Glomerular visceral epithelial cell (primary cell): ENCODE measurements around the gene ITIH3.
A peak's percentile ranks its signal among the peaks of the same experiment; 100 is the strongest.
"Not testable (repeated sequence)": the region's sequence is repeated elsewhere in the genome, so short reads cannot be mapped to it uniquely, and the experiment has no call there.

ENCODE experiments used
- DNase-seq: peaks from one replicate; pipeline ENCODE4 v3.0.0-alpha.2; 2016; ENCODE audit errors: extremely low spot score

Gene ITIH3, protein sequence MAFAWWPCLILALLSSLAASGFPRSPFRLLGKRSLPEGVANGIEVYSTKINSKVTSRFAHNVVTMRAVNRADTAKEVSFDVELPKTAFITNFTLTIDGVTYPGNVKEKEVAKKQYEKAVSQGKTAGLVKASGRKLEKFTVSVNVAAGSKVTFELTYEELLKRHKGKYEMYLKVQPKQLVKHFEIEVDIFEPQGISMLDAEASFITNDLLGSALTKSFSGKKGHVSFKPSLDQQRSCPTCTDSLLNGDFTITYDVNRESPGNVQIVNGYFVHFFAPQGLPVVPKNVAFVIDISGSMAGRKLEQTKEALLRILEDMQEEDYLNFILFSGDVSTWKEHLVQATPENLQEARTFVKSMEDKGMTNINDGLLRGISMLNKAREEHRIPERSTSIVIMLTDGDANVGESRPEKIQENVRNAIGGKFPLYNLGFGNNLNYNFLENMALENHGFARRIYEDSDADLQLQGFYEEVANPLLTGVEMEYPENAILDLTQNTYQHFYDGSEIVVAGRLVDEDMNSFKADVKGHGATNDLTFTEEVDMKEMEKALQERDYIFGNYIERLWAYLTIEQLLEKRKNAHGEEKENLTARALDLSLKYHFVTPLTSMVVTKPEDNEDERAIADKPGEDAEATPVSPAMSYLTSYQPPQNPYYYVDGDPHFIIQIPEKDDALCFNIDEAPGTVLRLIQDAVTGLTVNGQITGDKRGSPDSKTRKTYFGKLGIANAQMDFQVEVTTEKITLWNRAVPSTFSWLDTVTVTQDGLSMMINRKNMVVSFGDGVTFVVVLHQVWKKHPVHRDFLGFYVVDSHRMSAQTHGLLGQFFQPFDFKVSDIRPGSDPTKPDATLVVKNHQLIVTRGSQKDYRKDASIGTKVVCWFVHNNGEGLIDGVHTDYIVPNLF

GRCh38 chr3:52794612-52795099 lies at the start of gene ITIH3:
Gene ITIH3, plus strand, starts transcription at chr3:52794796. Its CDS starts 8 bp downstream, at chr3:52794804.
- no peak for DNase-seq

- DNase-seq: no peak
Measured at GRCh38 chr3:52752045-52752660, 42.4 kb upstream of the ITIH3 start.

- DNase-seq: no peak
Measured at GRCh38 chr3:52754373-52754772, 40.2 kb upstream of the ITIH3 start.

DNA sequence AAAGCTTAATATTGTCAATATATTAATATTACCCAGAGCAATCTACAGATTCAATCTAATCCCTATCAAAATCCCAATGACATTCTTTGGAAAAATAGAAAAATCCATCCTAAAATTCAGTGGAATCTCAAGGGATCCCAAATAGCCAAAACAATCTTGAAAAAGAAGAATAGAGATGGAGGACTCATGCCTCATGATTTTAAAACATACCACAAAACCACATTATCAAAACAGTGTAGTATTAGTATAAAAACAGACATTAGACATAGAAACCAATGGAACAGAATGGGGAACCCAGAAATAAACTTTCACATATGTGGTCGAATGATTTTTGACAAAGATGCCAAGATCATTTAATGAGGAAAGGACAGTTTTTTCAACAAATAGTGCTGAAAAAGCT lies 38.5 kb upstream of the ITIH3 start:
- no peak for DNase-seq

GRCh38 chr3:52763466-52763865 lies 31.1 kb upstream of the ITIH3 start:
- DNase-seq: no peak

- no peak for DNase-seq
Measured at GRCh38 chr3:52769786-52770455, 24.7 kb upstream of the ITIH3 start.

GRCh38 chr3:52770496-52771333 lies 23.9 kb upstream of the ITIH3 start, which contains the start of gene NEK4:
Gene NEK4, minus strand, starts transcription at chr3:52770940. Its CDS starts 194 bp downstream, at chr3:52770746.
- DNase-seq: peak; percentile 90

DNA sequence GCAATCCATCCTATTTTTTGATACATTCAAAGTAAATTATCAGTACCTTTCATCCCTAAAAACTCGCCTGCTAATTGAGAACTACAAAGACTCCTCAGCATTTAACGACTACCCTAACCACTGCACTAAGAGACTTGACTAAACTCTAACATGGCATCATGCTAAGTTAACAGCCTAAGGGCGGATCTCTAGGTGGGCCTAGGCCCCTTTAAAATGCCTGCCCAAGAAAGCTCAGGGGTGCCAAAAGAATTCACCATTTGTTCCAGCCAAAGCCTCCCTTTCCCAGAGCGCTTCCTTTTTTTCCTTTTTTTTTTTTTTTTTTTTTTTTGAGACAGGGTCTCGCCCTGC lies 23.3 kb upstream of the ITIH3 start:
- DNase-seq: no peak

DNA sequence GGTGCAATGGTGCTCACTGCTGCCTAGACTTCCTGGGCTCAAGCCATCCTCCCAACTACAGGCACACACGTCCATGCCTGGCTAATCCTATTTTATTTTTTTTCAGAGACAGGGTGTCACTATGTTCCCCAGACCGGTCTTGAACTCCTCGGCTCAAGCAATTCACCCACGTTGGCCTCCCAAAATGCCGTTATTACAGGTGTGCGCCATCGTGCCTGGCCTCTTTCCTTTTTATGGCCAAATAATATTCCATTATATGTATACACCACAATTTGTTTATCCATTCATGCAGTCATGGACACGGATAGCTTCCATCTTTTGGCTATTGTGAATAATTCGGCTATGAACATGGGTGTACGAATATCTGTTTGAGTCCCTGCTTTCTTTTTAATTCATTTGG lies 22.9 kb upstream of the ITIH3 start:
- DNase-seq: no peak

GRCh38 chr3:52773361-52774065 lies 21.1 kb upstream of the ITIH3 start:
- DNase-seq: no peak

DNA sequence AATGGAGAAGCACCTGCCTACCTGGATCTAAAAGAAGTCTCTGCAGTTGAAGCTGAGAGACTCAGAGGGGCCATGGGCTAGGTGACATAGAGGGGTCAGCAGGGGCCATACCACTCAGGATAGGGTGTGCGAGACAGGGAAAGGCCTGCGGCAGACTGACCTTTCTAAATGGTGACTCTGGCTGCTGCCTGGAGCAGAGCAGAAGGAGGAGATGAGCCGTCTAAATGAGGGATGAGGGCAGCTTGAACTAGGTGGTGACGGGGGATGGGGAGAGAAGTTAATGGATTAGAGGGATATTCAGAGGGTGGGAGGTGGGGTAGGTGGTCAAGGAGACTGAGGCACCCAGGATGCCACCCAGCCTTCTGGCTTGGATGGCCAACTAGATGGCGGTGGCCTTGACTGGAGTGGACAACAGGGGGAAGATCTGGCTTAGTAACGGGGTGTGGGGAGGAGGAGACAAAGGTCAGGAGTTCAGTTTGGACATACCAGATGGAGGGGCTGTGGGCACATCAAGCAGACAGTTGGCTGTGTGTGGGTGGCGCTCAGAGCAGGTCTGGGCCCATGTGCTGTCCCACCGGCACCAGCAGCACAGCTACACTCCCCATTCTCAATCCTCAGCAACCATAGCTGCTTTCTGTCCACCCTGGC lies 20.4 kb upstream of the ITIH3 start:
- DNase-seq: no peak

DNA sequence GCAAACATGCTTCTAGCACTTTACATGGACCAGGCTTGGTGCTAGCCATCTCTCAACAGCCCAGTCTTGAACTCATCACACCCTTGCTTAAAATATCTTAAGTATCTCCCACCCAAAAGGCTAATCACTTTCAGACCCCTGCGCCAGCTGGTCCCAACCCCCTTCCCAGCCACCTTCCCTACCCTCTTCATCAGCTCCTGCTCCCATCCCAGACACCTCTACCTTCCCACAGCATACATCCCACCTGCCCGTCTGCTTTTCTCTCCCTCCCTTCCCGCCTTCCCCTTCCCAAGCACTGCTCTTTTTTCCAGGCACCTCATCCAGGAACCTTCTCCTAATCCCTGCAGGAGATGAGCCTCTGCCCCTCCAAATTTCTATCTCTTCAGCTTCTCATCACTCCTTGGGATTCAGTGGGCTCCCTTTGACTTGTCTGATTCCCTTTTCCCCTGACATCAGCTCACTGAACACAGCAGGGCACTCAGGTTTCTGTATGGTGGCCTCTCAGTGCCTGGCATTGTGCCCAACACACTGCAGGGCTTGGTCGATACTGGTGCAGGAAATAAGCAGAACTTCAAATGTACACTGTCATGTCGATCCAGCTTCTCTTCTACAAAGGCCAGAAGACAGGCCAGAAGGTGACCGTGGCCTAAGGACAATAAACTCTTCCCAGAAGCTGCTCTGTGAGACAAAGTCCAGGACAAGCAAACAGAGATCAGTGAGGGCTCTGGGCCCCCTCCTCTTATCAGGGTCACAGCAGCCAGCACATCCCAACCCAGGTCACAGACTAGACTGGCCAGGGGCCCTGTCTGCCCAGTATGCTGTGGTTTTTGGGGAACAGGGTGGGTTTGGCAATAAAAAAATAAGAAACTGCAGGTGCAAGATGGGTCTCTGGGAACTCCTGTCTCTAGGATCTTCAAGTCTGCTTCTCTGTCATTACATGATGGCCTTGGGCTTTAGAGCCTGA lies 19.4 kb upstream of the ITIH3 start:
- DNase-seq: no peak

DNA sequence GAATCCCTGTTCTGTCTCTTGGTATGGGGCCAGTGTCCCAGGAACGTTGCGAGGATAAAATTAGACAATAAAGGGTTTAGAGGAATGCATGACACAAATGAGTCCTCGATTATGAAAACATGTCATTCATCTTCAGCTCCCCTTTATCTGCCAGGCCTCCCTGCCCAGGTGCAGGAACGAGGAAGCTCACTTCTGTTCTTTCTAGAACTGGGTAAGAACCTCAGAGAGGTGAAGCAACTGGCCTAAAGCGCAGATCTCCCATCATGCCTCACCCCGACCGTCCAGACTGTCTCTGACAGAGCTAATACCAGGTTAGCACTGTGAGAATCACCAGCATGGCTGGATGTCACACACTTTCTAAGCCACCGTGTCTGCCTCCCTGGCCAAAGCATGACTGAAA lies 18.7 kb upstream of the ITIH3 start:
- no peak for DNase-seq

GRCh38 chr3:52776486-52776885 lies 18.1 kb upstream of the ITIH3 start:
- not testable (repeated sequence) for DNase-seq

DNA sequence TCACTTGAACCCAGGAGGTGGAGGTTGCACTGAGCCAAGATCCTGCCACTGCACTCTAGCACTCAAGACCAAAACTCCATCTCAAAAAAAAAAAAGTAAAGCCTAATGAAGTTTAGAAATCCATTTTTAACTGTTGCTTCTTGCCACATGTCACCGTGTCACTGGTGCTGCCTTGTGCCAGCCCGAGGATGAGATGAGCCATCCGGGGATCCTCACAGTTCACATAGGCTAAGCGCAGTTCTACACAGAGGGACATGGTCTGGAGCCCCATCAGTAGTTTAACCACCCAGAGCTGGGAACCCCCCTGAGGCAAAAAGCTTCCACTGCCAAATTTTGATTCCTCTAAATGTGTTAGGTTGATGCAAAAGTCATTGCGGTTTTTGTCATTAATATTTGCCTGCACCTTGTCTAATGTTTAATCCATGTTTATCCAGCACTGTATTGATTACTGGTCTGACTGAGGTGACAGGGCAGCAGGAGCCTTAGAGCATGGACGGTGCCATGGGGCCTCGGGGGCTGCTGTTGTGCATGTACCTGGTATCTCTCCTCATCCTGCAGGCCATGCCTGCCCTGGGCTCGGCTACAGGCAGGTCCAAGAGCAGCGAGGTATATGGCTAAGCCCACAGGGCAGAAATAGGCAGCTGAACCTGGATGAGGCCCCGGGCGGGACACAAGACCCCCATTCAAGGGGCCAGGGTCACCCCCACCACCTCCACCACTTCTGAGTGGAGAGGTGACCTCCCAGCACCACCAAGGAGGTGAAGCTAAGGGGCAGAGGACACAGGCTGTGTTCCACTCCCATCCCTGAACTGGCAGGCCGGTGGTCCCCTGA lies 17.3 kb upstream of the ITIH3 start, which contains the start of gene ITIH1:
TSS of gene ITIH1 (plus strand) at position 473 of the 832 bp plus-strand sequence. CDS start at position 490, 17 bp downstream.
- DNase-seq: no peak

- no peak for DNase-seq
Measured at GRCh38 chr3:52777959-52778805, 16.4 kb upstream of the ITIH3 start.
